GM21723 (cell line): Measurements from ENCODE around the gene ARL14EPL.
A peak's percentile ranks its signal among the peaks of the same experiment; 100 is the strongest.
"Not testable (repeated sequence)": the region's sequence is repeated elsewhere in the genome, so short reads cannot be mapped to it uniquely, and the experiment has no call there.

ENCODE experiments used
- ATAC-seq: cut with Tn5 transposase; IDR thresholded peaks from one replicate; pipeline ENCODE4 v1.9.1; 2021; ENCODE audit warnings: mild to moderate bottlenecking, moderate library complexity; ENCODE audit not compliant: unreplicated experiment

The ARL14EPL gene

GRCh38 chr5:116046261-116046660 is 14.0 kb downstream of the ARL14EPL start:
- ATAC-seq: no peak

DNA sequence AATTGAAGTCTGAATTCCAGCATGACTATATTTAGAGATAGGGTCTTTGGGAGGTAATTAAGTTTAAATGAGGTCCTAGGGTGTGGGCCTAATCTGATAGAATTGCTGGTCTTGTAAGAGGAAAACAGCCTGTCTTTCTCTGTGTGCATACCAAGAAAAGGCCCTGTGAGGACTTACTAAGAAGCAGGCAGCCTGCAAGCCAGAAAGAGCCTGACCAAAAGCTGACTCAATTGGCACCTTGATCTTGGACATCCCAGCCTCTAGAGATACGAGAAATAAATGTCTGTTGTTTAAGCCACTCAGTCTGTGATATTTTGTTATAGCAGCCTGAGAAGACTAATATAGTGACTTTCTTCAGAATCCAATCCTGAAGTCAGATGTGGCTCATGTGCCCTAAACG is 14.6 kb downstream of the ARL14EPL start:
- no peak for ATAC-seq

DNA sequence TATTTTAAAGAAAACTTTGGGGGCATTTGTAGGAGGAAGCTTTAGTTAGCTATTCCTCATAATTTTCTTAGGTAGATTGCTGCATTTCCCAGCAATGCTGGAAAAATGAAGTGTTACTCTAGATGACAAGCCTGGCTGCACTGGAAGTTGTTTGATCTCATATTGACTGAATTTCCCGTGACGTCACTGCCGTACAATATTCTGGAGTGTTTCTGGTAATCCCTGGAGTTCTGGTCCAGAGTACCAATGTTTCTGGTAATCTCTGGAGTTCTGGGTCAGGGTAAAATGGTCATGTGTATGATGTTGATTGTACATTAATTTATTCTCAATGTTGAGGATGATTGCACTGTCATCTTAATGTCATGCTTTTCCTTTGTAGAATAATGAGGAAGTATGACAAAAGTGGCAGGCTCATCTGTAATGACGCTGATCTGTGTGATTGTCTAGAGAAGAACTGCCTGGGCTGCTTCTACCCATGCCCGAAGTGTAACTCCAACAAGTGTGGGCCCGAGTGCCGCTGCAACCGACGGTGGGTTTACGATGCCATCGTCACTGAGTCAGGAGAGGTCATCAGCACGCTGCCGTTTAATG is 26.2 kb downstream of the ARL14EPL start:
- ATAC-seq: no peak

DNA sequence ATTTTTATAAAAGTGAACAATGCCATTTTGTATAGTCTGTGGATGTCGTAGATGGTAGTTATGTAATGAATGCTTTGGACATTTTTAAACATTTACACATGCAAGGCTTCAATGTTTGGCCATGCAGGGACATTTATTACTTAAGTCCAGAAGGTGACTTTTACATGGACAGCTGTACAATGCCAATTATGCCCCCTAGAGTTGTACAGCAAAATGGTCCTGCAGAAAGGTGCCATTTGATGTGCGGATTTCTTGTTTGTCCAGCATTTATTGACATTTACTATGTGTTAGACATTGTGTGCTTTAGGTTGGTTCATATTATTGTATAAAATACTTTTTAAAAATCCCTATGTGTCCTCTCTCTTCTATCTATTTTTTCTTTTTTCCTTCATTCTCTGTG is 30.1 kb downstream of the ARL14EPL start:
- ATAC-seq: no peak

DNA sequence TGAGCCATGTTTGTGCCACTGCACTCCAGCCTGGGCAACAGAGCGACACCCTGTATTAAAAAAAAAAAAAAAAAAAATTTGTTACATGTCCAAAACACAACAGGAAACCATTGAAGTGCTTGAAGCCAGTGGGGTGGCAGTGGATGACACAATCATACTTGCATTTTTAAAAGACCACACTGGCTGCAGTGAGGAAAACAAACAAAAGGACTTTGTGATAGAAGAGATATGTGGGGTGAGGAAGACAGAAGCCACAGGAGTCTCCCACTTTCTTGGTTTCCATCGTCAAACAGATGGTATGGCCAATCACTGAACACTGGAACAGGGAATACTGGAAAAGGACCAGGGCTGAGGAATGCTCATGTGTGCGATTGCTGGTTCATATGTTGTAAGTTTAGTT is 31.7 kb downstream of the ARL14EPL start:
- no peak for ATAC-seq

- ATAC-seq: peak; percentile 71
Measured at GRCh38 chr5:116068028-116068632, 35.9 kb downstream of the ARL14EPL start.

GRCh38 chr5:116071211-116071610 is 38.9 kb downstream of the ARL14EPL start:
- ATAC-seq: no peak

DNA sequence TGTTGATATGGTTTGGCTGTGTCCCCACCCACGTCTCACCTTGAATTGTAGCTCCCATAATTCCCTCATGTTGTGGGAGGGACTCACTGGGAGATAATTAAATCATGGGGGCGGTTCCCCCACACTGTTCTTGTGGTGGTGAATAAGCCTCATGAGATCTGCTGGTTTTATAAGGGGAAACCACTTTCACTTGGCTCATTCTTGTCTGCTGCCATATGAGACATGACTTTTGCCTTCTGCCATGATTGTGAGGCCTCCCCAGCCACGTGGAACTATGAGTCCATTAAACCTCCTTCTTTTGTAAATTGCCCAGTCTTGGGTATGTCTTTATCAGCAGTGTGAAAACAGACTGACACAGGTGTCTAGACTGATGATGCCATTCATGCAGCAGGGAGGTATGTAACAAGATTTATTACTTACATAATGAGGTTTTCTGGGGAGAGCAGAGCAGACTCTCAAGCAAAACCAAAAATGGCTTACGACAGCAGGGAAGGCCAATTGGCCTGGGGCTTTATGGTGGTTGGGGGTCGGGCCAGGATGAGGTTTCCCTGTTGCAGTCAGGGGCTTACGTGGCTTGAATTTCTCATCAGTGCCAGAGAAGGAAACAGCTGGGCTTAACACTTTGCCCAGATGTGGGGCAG is 43.0 kb downstream of the ARL14EPL start:
- ATAC-seq: no peak

DNA sequence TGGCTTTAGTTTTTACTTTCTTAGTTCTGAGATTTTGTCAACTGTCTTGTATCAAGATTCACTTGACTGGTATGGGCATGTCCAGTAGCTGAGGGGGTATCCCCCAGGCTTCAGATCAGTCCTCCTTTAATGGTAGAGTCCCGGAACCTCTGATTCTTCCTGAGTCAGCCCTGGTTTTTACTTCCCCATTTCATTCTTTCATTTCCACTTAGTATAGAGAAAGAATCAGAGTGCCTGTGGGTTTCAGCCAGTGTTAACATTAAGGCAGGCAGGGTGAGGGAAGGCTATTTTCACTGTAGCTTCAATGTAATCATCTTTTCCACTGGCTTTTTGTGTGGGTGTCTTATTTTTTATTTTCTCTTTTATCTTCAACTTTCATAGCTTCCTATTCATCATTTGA is 44.2 kb downstream of the ARL14EPL start:
- peak; percentile 99 for ATAC-seq

GRCh38 chr5:116078199-116078598 is 45.9 kb downstream of the ARL14EPL start:
- ATAC-seq: no peak

DNA sequence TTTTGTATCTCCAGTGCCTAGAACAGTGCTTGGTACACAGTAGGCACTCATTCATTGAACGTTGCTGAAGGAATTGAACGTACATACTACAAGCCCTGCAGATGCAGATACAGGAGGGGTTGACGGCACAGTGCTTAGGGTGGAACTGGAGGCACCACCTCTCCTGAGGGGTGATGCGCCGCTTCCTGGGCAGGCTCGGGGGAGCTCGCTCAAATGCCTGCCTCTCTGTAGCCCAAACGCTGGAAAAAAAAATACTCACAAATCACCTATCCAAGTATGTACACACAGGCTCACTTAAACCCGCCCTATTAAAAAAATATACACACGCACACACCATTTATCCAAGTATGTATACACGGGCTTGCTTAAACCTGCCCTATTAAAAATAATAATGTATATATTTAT is 52.0 kb downstream of the ARL14EPL start:
- ATAC-seq: peak; percentile 56

- ATAC-seq: peak; percentile 86
Measured at GRCh38 chr5:116084871-116085715, 52.8 kb downstream of the ARL14EPL start, which contains the start of gene COMMD10. COMMD10 (plus strand) TSS chr5:116085025.

DNA sequence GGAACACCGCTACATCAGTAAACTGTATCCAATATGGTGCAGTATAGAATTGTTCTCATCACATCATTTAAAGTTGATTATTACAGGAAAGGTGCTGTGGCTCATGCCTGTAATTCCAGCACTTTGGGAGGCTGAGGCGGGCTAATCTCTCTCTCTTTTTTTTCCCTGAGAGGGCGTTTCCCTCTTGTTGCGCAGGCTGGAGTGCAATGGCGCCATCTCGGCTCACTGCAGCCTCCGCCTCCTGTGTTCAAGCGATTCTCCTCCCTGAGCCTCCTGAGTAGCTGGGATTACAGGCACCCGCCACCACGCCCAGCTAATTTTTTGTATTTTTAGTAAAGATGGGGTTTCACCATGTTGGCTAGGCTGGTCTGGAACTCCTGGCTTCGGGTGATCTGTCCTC is 54.0 kb downstream of the ARL14EPL start:
- ATAC-seq: not testable (repeated sequence)

DNA sequence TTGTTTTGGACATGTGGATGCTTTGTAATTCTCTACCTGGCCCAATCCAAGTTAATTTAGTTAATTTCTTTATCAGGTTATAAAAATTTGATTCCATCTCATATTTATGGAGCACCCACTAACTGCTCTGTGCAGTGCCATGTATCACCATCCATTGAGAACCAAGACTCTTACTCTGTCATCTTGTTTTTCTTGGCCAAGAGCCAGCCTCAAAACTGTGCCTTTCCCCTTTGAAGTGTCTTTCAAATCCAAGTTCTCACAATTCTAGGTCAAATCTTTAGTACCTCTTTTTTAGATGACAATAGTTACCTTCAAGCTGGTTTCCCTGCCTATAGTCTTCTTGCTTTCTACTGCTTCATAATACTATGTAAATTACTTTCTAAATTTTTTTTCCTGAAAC is 55.8 kb downstream of the ARL14EPL start:
- ATAC-seq: no peak

GRCh38 chr5:116090302-116090701 is 58.0 kb downstream of the ARL14EPL start:
- no peak for ATAC-seq

DNA sequence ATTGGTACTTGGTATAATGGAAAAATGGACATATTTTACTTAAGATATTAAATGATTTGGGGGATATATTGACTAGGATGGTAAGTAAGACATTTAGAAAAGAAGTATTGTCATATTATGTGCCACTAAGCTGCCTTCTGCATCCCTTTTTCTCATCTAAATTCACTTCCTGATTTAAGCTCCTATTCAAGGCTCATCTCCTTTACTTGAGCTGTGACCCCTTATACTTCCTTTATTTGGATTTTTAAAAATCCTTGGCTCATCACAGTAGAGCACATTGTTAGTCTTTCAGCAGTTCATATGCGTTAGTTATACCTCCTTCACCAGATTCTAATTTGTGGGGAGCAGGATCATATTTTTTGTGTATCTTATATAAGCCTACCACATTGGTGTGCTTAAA is 59.1 kb downstream of the ARL14EPL start:
- no peak for ATAC-seq

DNA sequence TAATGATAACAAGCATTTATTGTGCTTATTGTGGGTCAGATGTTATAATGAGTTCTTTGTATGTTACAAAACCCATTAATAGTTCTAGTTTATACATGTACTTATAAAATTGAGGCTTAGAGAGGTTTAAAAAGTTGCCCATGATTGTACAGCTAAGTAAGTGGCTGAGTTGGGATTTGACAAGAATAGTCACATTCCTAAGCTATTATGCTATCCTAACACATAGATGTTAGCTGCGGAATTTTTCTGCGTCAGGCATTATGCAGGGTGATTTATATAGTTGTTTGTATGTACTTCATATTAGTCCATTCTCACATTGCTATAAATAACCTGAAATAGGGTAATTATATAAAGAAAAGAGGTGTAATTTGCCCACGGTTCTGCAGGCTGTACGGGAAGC is 65.0 kb downstream of the ARL14EPL start:
- ATAC-seq: no peak

GRCh38 chr5:116098998-116099397 is 66.7 kb downstream of the ARL14EPL start:
- no peak for ATAC-seq

- ATAC-seq: not testable (repeated sequence)
Measured at GRCh38 chr5:116104941-116105340, 72.7 kb downstream of the ARL14EPL start.
